ENCODE data around the gene COA8.

DNA sequence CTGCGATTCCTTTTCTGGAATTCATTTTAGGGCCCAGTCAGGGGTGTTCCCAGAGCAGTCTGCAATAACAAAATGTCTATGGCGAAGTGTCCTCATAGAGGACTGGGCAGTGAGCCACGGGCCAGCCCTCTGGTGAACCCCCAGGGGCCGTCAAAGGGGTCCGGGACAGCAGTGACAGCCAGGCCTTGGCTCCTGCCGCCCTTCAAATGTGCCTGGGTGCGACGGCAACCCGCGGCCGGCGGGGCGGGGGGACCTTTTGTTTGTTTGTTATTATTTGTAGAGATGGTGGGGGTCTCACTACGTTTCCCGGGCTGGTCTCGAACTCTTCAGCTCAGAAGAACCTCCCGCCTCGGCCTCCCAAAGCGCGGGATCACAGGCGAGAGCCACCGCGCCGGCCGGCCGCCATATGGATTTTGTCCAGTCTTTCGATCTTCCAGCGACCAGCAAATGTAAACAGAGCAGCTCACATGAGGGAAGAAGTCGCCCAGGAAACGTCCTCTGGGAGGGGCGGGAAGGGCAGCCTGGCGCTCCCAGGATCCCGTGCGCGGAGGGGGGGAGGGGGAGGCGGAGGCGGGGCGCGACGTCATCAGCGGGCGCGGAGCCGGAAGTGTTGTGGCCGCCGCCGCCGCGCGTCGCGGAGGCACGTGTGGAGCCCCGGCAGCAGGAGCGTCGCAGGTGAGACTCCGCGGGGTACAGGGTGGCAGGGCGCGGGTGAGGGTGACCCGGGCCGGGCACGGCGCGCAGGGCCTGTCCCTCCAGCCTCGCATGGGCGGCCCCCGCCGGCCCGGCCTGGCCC is 34.0 kb upstream of the COA8 start, which contains the start of gene TRMT61A:
- TF ChIP-seq, protein P1, sequence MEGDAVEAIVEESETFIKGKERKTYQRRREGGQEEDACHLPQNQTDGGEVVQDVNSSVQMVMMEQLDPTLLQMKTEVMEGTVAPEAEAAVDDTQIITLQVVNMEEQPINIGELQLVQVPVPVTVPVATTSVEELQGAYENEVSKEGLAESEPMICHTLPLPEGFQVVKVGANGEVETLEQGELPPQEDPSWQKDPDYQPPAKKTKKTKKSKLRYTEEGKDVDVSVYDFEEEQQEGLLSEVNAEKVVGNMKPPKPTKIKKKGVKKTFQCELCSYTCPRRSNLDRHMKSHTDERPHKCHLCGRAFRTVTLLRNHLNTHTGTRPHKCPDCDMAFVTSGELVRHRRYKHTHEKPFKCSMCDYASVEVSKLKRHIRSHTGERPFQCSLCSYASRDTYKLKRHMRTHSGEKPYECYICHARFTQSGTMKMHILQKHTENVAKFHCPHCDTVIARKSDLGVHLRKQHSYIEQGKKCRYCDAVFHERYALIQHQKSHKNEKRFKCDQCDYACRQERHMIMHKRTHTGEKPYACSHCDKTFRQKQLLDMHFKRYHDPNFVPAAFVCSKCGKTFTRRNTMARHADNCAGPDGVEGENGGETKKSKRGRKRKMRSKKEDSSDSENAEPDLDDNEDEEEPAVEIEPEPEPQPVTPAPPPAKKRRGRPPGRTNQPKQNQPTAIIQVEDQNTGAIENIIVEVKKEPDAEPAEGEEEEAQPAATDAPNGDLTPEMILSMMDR (IDR thresholded peaks at IDR 0.05) = no peak
- no peak for TF ChIP-seq POLR2A (IDR thresholded peaks at IDR 0.05)

All from testis (tissue), 2 donors.